Chondrocyte (in vitro differentiated cells): ENCODE measurements around the gene MYO18B. TPM values are rescaled to one million over a fixed set of nuclear protein-coding genes. Genes with fewer than 3 reads are reported as not detected.

Experiments used
- DNase-seq: peaks from one replicate; pipeline ENCODE4 v3.0.0; 2021; ENCODE audit warnings: mixed read lengths, low spot score
- H3K27ac Mint-ChIP-seq: one replicate; pipeline ENCODE4 v1.8.0; 2021; ENCODE audit warnings: mild to moderate bottlenecking, moderate library complexity, mixed read lengths; ENCODE audit not compliant: unreplicated experiment
- H3K27me3 Mint-ChIP-seq: 2 replicates; pipeline ENCODE4 v1.8.0; 2021; ENCODE audit warnings: low read depth, mixed read lengths
- H3K36me3 Mint-ChIP-seq: 2 replicates; pipeline ENCODE4 v1.8.0; 2021; ENCODE audit warnings: low read depth, mixed read lengths
- H3K4me1 Mint-ChIP-seq: 2 replicates; pipeline ENCODE4 v1.8.0; 2021; ENCODE audit warnings: low read depth, mild to moderate bottlenecking, mixed read lengths
- H3K4me3 Mint-ChIP-seq: one replicate; pipeline ENCODE4 v1.8.0; 2021; ENCODE audit warnings: mild to moderate bottlenecking, moderate library complexity, mixed read lengths; ENCODE audit not compliant: unreplicated experiment
- H3K9me3 Mint-ChIP-seq: 2 replicates; pipeline ENCODE4 v1.8.0; 2021; ENCODE audit warnings: low read depth, mixed read lengths
- total RNA-seq: library from RNA; stranded (reverse); gene quantifications from 3 replicates; pipeline ENCODE4 v1.2.1, GENCODE V29; 2021
- TF ChIP-seq, protein P1 (sequence below): fragments of 200-600 bp; sonication (generic); IDR thresholded peaks from 2 replicates; pipeline ENCODE4 v1.5.0; 2021; ENCODE audit warnings: antibody characterized with exemption, mild to moderate bottlenecking, moderate library complexity

Gene MYO18B
- total RNA-seq, 1 donor from 2014 or later = 0.20 TPM

DNA sequence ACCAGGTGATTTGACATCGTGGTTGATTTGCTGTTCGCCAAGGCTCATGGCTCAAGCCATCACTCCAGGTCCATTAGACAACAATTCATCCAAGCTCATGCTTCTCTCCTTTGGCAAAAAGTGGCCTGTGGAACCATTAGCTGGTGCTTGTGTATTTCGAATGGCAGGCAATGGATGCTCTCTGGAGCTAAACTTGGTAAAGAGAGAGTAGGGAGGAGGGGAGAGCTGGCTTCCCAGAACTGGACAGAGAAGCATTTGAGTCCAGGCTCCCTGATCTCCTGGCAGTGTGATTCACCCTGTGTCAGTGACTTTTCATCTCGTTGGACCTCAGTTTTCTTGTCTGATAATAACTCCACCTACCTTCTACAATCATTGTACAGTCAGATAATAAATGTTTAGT lies 64.6 kb downstream of the MYO18B start:
- H3K27ac Mint-ChIP-seq = no peak overlapping the region
- no peak overlapping the region for H3K4me3 Mint-ChIP-seq
- H3K27me3 Mint-ChIP-seq = peaks cover 28% of the 10 kb centered on the region
- H3K9me3 Mint-ChIP-seq = peaks cover 3% of the 10 kb centered on the region
- no peak for DNase-seq
- TF ChIP-seq, protein P1, sequence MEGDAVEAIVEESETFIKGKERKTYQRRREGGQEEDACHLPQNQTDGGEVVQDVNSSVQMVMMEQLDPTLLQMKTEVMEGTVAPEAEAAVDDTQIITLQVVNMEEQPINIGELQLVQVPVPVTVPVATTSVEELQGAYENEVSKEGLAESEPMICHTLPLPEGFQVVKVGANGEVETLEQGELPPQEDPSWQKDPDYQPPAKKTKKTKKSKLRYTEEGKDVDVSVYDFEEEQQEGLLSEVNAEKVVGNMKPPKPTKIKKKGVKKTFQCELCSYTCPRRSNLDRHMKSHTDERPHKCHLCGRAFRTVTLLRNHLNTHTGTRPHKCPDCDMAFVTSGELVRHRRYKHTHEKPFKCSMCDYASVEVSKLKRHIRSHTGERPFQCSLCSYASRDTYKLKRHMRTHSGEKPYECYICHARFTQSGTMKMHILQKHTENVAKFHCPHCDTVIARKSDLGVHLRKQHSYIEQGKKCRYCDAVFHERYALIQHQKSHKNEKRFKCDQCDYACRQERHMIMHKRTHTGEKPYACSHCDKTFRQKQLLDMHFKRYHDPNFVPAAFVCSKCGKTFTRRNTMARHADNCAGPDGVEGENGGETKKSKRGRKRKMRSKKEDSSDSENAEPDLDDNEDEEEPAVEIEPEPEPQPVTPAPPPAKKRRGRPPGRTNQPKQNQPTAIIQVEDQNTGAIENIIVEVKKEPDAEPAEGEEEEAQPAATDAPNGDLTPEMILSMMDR = no peak
- H3K36me3 Mint-ChIP-seq = no peaks in the 10 kb centered on the region
- H3K4me1 Mint-ChIP-seq = no peaks in the 10 kb centered on the region

DNA sequence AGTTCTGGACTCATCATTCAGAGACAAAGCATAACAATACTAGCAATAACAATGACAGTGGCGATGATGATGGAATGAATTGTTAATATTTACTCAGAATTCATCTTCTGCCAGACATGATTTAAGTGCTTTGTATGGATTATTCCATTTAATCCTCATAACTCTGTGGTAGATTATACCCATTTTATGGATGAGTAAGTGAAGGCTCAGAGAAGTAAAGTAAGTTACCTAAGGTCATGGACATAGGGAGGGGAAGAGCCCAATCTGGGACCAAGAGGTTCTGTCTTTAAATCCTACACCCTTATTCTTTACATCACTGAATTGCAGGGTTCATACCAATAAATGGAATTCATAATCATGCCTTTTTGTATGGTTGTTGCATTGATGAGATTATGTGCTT lies 72.7 kb downstream of the MYO18B start:
- no peak for DNase-seq
- Mint-ChIP-seq H3K4me1 (no peaks in the 10 kb centered on the region), H3K36me3 (no peaks in the 10 kb centered on the region), H3K9me3 (no peaks in the 10 kb centered on the region), H3K27ac (no peak overlapping the region), H3K27me3 (peaks cover 42% of the 10 kb centered on the region), H3K4me3 (no peak overlapping the region)
- TF ChIP-seq, protein P1 = no peak

DNA sequence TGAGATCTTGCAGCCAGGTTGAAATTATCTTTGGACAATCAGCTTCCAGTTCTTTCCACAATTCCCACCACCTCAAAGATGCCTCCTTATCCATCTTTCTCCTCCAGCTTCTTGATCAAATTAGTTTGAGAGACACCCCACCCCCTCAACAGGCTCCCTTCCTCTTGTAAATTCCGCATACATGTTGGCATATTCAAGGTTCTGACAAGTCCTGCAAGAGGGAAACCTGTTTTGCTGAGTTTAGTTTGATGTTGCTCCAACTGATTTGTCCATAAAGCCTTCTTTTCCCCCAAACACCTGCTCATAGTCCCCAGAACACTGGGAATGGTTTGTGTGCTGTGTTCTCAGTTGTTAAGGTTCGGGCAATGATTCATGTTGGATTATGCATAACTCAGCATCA lies 73.6 kb downstream of the MYO18B start:
- no peak overlapping the region for H3K27ac Mint-ChIP-seq
- peaks cover 42% of the 10 kb centered on the region for H3K27me3 Mint-ChIP-seq
- peaks cover 4% of the 10 kb centered on the region for H3K9me3 Mint-ChIP-seq
- no peaks in the 10 kb centered on the region for H3K36me3 Mint-ChIP-seq
- TF ChIP-seq, protein P1 = no peak
- no peaks in the 10 kb centered on the region for H3K4me1 Mint-ChIP-seq
- no peak for DNase-seq
- no peak overlapping the region for H3K4me3 Mint-ChIP-seq

DNA sequence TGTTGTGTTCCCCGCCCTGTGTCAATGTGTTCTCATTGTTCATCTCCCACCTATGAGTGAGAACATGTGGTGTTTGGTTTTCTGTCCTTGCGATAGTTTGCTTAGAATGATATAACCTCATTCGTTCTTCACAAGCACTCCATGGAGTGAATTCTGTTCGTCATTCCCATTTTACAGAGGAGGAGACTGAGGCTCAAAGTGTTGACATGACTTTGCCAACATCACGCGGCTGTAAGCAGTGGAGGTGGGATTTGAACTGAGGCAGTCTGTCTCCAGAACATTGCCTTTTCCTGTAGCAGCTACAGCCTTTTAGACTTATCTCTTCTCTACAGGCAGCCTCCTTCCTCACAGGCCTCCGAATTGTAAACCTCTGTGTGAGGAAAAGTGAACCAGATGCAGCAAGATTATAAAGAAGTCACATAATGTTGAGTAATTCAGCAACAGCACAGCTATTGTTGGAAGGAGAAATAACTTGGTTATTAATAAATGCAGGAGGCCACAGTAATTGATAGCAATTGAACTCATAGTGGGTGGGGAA lies 74.6 kb downstream of the MYO18B start:
- no peaks in the 10 kb centered on the region for H3K4me1 Mint-ChIP-seq
- TF ChIP-seq, protein P1 = no peak
- H3K4me3 Mint-ChIP-seq = no peak overlapping the region
- peaks cover 45% of the 10 kb centered on the region for H3K27me3 Mint-ChIP-seq
- H3K36me3 Mint-ChIP-seq = no peaks in the 10 kb centered on the region
- no peak for DNase-seq
- H3K9me3 Mint-ChIP-seq = peaks cover 4% of the 10 kb centered on the region
- no peak overlapping the region for H3K27ac Mint-ChIP-seq

- peaks cover 42% of the 10 kb centered on the region for H3K27me3 Mint-ChIP-seq
- H3K27ac Mint-ChIP-seq = no peak overlapping the region
- no peak for DNase-seq
- no peak overlapping the region for H3K4me3 Mint-ChIP-seq
- H3K36me3 Mint-ChIP-seq = no peaks in the 10 kb centered on the region
- H3K4me1 Mint-ChIP-seq = no peaks in the 10 kb centered on the region
- H3K9me3 Mint-ChIP-seq = peaks cover 6% of the 10 kb centered on the region
- TF ChIP-seq, protein P1 = no peak
Observed at GRCh38 chr22:25817092-25817943, 75.3 kb downstream of the MYO18B start.
